HG03175 (cell line): Measurements from ENCODE around the gene ZBTB40.

Source experiments
- ATAC-seq: cut with Tn5 transposase; IDR thresholded peaks from one replicate; pipeline ENCODE4 v1.9.1; 2021; ENCODE audit warnings: mild to moderate bottlenecking, moderate library complexity; ENCODE audit not compliant: unreplicated experiment

ZBTB40 gene

DNA sequence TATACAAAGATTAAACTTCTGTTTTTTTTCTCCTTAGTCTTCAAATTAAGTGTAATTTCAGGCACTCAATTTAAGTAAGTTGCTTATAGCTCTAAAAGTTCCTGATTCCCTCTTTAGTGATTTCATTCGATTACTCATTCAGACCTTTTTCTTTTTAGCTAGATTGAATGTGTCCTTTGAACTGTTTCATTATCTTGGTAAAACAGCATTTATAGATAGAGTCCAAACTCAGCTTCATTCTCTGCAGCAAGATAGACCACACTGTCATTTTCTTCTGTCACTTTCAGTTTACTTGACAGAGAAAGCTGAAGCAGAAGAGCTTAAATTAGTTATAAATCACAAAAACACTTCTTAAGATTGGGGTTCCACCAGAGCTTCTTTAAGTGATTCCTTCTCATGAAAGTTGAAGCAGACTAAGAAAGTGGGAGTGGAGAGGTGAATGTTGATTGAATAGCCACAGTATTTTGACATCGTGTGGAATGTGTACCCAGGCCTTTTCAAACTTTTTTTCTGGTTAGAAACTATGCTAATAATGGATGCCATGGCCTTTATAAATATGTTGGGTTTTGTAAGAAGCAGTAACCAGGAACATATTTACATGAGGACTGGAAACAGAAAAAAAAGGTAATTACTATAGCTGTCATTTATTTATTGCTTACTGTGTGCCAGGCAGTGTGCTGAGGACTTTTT lies 52.2 kb downstream of the ZBTB40 start:
- no peak for ATAC-seq

DNA sequence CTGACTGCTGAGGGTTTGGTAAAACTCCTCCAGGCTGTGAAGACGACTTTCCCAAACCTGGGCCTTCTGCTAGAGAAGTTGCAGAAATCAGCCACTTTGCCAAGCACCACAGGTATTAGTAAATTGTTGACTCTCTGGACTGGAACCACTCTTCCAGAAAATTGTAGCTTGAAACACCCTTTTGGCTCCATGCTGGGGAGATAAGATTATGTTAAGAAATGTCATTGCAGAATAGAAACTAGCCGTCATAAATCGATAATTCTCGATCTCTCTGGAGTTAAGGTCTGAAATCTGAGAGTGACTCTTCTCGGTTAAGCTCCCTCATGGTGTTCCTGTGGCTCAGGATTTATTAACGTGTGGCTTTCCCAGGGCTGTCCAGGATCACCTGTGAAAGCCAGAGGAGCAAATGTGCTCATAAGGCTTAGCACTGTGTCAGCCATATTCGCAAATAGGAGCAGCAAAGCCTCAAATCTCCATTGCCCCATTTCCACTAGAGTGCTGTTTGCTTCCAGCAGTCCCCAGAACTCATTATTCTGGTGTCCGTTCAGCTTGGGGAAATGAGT lies 54.6 kb downstream of the ZBTB40 start:
- no peak for ATAC-seq

DNA sequence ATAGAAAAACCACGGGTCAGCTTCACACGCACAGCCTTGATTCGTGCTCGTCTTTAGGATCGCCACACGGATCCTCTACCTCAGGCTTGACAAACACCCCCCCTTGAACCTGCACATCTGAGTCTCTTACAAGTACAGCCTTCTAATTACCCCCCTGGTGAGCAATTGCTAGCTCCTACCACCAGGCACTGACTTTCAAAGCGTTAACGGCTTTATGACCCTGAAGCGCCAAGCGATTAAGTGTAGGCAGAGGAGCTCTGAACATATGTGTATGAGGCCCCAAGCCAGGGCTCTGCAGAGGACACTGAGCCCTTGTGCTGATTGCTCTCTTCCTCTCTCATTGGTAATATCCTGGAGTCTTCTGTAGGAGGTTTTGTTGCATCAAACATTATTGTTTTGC lies 55.9 kb downstream of the ZBTB40 start:
- no peak for ATAC-seq

DNA sequence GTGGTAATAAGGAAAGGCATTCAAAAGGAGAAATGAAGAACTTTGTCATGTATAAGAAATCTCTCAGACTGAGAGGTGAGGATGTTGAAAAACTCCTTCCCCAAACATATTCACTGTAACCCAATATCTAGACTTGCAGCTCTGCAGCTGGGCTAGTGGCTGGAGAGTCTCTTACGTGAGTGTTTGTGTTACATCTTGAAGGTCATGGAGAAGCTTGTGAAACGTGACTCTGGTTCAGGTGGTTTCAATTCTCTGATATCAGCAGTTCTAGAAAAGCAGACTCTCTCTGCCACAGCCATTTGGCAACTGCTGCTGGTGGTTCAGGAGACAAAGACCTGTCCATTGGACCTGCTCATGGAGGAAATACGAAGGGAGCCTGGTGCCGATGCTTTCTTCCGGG lies 56.7 kb downstream of the ZBTB40 start:
- no peak for ATAC-seq

DNA sequence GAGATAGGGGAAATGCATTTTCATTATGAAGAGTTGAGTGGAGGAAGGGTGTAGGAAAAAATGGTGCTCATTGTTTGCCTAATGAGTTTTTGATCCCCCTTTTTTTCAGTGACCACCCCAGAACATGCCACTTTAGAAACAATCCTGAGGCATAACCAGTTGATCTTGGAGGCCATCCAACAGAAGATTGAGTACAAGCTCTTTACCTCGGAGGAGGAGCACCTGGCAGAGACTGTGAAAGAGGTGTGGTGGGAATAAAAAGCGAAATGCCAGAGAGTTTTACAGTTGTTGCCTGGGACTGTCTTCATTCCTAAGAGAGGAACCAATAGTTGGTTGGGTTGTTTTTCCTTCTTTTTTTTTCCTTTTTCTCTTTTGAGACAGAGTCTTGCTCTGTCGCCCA lies 57.3 kb downstream of the ZBTB40 start:
- ATAC-seq = no peak

DNA sequence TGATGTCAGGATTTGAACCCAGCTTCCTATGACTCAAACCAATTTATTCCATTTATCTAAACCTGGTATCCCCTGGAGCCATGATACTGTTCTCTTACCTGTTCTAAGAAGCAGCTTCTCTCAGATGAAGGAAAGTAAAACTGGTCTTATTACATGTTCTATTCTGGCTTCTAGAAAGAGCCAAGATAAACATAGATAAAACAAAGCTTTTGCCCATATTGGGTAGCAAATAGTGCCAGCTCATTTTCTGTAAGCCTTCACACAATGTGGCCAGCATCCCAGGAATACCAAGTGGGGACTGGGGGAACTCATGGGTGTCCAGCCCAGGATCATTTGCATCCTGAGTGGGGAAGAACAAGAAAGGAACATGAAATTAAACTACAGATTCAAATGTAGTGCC lies 58.2 kb downstream of the ZBTB40 start:
- ATAC-seq = no peak

DNA sequence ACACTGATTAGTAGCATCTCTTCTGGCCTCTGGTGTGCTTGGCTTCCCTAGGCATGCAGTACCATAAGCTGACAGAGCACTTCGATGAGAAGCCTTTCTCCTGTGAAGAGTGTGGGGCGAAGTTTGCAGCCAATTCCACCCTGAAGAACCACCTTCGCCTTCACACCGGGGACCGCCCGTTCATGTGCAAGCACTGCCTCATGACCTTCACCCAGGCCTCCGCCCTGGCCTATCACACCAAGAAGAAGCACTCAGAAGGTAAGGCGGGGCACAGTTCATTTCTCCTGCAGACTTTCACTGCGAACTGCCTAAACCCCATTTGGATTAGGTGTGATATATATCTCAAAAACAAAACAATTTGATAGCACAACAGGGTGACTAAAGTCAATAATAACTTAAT lies 61.2 kb downstream of the ZBTB40 start:
- no peak for ATAC-seq

DNA sequence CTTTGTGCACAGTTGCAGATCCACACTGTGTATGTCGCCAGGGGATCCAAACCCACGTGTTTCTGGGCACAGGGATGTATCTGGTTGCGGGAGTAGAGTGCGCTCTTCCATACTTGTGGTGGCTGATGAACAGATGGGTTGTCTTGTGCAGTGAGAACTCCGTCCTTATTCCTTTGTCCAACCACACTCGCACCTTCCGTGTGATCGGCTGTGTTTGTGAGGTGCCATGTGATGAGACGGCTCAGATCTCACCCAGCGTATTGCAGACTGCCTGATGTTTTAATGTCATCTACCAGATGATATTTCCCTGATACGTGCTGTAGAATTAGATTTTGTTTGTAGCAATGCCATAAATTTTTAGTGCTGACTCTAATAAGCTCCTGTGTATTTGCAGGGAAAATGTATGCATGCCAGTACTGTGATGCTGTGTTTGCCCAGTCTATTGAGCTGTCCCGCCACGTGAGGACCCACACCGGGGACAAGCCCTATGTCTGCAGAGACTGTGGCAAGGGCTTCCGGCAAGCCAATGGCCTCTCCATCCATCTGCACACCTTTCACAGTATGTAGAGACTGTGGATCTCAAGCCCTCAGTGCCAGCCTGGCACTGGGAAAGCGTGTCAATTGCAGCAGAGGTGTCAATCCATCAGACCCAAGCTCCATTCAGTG lies 65.4 kb downstream of the ZBTB40 start:
- no peak for ATAC-seq

DNA sequence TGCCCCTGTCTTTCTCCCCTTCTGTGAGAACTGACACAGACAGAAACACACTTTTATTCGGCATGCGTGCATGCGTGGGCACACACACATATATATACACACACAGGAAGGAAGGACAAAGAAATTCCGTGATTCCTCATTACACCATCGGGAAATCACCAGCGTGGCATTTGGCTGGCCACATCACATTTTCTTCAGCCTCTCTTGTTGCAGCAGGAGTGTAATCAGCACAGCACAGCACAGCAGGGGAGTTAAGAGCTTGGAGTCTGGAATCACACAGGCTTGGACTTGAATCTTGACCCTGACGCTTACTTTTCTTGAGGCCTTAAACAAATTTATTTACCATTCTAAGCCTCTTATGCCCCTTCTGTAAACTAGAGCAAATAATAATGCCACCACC lies 66.3 kb downstream of the ZBTB40 start:
- ATAC-seq = no peak

DNA sequence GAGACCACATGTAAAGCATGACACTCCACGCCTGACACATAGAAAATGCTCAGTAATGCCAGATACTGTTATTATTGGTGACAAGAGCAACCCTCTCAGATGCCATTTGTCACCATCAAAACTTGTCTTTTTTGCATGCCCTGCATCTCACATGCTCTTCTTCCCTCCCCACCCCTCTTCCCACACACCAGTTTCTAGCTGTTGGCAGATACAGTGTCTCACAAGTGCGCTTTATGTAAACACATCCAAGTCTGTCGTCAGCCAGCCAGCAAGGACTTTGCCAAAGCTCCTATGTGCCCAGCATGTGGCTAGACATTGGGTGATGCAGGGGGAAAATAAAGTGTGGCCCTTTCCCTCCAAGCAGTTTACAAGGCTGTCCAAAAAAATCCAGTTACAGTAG lies 66.7 kb downstream of the ZBTB40 start:
- ATAC-seq = no peak

DNA sequence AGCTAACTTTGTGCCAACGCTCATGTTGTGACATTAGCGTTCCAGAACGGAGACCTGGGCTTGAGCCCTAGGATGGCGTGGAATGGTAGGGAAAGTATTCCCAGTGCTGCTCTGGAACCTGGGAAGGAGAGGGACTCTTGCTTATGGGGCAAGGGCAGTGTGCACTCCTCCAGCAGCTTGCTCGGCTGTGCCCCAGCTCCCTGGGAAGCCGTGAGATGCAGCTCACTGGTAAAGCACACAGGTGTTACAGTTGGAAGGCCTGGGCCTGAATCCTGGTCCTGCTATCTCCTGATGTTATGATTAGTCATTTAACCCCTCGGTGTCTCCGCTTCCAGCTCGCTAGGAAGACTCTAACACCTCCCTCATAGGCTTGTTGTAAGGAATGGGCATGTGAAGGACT lies 69.2 kb downstream of the ZBTB40 start:
- ATAC-seq = no peak

DNA sequence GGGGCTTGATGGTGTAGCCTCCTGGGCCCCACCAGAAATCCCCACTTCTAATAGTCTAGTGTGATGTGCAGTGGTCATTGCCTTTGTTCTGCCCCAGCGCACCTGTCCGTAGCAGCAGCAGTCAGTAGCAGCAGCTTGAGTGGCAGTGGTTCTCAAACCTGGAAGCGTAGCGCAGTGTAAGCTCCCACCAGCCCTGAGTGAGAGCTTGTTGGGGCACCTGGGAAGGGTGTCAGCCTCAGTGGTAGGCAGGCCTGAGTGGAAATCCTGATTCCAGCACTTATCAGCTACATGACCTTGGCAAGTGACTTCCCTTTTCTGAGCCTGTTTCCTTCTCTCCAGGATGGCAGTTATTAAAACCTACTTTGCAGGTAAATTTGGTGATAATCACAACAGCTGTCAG lies 70.0 kb downstream of the ZBTB40 start:
- no peak for ATAC-seq

DNA sequence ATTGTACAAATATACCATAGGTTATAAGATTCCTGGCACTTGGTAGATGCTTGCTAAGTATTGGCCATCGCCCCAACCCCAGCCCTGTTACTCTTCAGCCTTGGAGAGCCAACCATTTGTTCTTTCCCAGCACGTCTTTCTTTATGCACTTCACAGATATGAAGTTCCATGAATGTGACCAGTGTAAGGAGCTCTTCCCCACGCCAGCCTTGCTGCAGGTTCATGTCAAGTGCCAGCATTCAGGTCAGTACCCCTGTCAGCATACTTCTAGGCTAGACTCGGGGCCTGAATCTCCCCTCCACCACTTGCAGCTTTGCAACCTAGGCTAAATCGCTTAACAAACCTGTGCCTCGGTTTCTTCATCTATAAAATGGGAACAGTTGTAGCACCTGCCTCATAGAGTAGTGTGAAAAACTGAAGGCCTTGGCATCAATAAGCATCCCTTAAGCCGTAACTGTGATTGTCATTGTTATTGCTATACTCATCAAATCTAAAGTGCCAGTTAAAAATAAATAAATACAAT lies 70.6 kb downstream of the ZBTB40 start:
- ATAC-seq = no peak

DNA sequence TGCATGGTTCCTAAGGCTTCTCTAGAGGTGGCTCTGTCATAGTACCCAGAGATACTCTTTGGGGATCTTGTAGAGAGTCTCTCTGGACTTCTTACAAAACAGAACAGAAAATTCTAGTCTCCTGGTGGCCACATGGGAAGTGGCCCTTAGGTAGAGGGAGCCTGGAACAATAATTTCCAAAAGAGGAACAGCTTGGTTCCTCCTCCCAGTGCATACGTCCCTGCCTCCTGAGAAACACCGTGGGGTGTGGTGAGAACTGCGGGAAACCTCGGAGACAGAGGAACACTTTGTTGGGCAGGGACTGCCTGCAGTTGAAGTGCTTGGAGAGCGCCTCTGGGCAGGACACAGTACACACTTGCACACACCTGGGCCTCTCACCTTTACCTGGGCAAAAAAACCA lies 72.8 kb downstream of the ZBTB40 start:
- ATAC-seq = no peak

DNA sequence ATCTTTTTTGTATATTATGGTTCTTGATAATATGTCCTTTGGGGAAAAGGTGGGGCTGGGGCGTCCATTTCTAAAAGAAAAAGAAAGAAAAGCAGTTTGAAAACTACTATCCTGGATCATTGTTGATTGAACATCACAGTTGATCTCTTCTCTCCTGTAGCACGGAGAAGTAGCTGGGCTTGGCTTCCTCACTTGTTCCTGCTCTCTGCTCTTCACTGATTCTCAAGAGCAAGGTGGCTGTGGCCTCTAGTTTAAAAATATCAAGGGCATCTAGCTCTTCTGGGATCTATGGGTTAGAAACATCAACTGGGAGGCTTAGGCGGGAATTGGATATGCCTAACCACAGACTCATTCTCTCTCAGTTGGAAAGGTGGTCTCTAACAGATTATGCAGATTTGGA lies 73.6 kb downstream of the ZBTB40 start:
- ATAC-seq = no peak

DNA sequence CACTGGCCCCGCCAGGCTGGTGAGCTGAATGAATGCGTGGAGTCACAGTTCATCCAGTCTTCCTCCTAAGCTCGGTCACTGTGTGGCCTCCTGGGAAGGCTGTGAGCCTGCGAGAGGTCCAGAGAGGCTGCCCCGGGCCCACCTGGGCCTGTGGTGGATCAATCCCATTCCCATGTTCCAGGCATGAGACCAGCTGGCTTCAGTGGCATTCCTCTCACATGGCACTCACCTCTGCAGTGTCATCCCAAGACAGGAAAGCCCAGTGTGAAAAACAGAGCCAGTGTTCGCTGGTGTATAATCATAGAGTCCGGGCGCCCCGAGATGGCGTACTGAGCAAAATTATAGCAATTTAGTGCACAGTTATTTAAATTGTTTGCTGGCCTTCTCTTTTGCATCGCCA lies 74.0 kb downstream of the ZBTB40 start:
- ATAC-seq = no peak

DNA sequence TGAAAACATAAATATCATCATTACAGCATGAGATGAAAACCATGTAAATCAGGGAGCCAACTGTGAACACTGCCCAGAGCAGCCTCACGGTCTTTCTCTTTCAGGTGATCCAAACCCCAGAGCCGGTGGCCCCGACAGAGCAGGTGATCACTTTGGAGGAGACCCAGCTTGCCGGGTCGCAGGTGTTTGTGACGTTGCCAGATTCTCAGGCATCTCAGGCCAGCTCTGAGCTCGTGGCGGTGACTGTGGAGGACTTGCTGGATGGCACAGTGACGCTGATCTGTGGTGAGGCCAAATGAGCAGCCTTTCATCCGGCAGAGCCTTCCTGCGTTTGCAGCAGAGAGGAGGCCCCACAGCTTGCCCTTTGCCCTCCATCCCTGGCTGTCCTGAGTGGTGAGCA lies 74.4 kb downstream of the ZBTB40 start:
- no peak for ATAC-seq

DNA sequence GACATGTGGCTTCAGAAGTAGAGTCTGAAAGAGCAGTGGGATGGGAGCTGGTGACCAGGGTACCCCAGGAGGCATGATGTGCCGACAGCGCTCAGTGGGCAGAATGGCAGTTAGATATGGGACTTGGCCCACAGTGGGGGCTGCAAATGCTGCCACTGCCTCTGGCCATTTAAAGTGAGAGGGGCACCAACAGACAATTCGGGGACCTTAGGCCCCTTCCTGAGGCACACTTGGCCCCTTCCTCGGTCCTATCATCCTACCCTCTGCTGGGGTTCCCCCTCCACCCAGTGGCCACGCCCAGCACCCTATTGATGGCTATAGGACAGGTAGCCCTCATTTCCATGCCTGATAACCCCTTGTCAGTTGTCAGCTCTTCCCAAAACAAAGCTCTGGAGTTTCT lies 75.0 kb downstream of the ZBTB40 start:
- no peak for ATAC-seq

DNA sequence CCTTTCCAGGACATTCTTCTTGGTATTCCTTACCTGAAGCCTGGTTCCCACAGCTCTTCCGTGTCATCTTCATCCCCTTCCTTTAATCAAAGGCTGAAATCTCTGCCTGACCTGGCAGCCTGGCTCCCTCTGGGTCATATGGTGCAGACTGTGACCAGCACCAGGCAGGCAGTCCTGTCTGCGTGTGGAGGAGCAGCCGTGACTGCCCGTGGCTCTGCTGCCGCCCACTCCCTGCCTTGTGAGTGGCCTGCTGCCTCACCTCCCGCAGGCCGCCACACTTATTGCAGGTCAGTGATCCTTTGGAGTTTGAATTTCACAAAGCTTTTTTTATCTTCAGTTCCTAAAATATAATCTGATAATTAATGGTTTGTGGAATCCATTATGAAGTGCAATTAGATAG lies 75.5 kb downstream of the ZBTB40 start:
- ATAC-seq = no peak

DNA sequence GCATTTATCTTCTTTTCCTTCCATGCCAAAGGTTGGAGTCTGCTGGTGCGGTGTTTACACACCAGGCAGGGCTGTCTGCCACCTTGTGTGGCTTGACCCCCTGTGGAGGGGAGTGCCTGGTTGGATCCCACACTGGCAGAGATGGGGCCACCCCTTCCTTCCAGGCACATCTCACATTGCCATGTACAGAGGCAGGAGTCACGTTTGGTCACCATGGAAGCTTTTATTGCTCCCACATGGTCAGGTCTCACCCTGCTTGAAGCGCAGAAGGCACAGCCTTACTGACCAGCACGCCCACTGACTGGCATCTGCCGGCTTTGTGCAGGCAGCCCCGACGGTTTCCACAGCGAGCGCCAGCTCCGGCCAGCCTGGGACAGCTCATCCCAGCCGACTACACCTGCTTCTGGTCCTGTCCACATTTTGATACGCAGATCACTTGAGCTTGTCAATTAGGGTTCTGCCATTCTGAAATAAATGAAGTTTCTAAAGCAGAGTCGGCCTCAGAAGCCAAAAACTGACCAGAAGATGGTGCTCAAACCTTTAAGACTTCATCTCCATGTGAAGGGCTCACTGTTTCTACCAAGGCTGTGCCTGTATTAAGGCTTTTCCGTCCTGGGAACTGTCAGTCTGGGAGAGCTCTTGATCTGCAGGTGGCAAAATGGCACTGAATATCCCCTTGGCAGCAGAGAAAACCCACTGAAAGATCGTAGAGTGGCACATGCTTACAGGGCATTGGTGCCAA lies 76.1 kb downstream of the ZBTB40 start:
- ATAC-seq = no peak

DNA sequence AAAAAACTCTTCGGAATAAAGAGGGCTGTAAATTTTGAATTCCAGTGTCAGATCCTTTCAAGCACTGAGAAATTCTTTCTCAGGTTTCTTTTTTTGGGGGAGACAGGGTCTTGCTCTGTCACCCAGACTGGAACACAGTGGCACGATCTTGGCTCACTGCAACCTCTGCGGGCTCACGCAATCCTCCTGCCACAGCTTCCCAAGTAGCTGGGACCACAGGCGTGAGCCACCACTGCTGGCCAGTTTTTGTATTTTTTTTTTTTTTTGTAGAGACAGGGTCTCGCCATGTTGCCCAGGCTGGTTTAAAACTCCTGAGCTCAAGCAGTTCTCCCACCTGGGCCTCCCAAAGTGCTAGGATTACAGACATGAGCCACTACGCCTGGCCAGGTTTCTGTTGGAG lies 76.8 kb downstream of the ZBTB40 start:
- no peak for ATAC-seq
